ENCODE results near the gene PNCK.

The PNCK gene

GRCh38 chrX:153640736-153641575, 32.7 kb downstream of the PNCK start:
- peak in 1 of 2 experiments; percentile 13 for DNase-seq

DNA sequence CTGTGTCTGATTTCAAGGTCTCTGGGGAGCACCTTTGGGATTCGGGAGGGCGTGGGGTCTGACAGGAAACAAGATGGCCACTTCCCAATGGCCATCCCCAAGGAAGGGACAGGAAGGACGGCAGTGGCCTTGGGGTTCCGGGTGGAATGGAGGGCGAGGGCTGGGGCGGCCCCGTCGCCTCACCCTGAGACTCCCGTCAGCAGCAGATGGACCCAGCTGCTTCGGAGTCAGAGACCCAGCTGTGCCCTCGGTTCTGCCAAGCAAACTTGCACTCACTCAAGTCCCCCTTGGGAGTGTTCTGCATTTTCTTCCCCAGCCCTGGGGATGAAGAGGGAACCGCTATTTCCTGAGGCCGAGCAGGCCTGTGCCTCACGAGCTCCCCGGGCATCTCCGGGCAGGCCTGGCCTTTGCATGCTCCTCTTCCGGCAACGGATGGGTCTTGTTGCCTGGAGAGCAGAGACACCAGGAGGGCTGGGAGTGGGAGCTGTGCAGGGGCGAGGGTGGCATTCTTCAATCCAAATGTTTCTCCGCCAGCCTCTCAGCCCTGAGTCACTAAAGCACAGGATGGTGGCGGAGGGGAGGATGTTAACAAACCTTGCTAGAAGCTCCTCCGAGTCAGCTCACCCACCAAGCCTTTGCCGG, 33.4 kb downstream of the PNCK start:
- DNase-seq, result peak in 1 of 2 experiments; percentile 49

GRCh38 chrX:153639177-153640044, 34.2 kb downstream of the PNCK start:
- DNase-seq, result peak in 1 of 2 experiments; percentile 28

- DNase-seq, result peak in 1 of 2 experiments; percentile 68
Measured at GRCh38 chrX:153638436-153639176, 35.0 kb downstream of the PNCK start.

DNA sequence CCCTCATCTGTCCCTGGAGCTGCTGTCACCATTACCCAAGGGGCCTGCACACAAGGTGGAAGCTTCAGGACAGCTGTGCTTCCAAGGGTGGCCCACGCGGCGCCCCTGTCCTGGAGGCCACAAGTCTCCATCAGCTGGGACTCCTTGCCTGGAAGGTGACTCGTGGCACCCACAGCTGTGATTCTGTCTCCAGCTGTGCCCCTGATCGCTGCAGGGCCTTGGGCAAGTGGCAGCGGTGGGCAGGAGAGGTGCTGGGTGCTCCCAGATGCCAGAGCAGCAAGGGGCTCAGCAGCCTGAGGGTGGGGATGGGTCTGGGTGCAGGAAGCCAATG, 35.6 kb downstream of the PNCK start:
- DNase-seq, result no peak

DNA sequence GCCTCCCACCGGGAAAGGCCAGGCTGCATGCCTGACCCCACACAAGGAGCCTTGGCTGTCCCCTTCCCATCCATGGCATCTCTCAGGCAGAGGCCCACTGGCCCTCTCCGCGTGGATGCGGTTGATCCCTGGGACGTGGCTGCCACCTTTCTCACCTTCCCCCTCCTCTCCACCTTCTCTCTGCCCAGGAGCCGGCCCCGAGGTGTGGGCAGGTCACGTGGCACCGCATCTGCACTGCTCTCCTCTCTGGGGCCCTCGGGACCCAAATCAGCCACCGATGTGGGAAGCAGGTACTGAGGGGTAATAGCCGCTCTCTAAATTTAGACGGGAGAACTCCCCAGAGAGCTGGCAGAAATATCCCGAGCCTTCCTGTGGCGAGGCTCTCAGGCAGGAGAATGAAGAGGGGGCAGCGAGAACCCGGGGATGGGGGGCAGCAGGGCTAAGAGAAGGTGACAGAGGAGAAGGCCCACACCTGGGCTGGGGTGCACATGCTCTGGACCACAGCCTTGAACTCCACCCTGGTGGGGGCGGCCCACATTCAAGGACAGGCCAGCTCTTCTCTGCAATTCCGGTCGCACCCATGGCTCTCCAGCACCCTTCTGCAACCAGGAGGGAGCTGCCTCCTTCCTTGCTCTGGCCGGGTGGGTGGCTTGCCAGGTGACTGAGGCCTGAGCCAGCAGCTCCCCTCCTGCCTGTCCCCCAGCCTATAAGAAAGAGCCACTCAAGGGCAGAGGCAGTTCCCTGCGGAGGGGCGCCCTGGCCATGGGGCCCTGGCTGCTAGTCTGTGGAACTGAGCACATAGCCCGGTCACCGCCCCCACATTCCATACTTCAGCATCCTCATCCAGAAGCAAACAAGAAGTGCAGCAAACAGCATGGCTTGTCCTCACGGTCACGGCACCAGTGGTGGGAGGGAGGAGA, 36.2 kb downstream of the PNCK start:
- DNase-seq, result no peak

GRCh38 chrX:153636716-153637115, 36.9 kb downstream of the PNCK start:
- DNase-seq, result no peak

DNA sequence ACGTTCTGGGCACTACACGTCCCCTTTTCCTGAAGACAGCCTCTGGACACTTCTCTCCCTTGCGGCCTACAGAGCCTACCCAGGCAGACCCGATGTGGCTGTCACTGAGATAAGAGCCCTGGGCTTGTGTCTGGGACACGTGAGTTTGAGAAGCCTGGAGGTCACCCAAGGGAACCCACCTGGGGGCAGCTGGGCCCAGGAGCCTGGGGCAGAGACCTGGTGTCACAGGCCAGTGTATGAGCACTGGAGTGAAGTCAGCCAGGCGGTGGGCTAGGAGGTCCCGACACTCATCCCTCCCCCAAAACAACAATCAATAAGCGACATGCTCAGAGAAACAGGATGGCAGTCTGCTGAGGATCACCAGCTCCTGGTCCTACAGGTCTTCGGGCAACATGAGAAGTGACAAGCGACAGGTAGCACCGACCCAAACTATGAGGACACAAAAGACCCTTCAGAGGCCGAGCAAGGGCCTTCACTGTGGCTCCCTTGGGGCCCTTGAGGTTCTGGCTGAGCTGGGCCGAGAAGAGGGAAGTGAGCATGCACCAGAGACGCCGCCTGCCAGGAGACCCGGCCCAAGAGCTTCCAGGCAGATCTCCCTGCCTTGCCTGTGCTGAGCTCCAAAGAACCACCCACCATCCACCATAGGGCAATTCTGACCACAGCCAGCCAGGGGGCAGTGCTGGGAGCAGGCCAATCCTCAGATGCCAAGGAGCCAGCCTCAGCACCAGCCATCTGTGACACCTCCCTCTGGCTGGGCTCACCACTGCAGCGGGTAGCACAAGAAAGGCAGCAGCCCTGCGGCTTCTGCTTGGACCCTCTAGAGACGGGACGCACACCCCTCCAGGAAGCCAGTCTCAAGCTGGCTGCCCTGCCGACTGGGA, 37.6 kb downstream of the PNCK start:
- DNase-seq, result peak in 1 of 2 experiments; percentile 69

DNA sequence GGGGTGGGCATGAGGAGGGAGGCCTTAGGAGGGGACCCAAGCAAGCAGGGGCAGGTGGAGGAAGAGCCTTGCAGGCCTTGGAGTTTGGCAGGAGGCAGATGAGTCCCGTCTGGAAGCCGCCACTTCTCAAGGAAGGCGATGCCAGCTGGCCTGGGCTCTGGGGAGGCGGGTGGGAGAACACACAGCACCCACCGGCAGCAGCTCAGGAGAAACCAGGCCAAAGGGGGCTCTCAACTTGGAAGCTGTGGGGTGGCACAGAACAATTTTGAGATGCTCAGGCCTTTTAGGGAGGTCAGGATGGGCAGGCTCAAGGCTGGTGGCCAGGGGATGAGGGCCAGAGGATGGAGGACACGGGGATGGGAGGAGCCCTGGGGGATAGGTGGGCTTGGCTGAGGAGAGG, 38.2 kb downstream of the PNCK start:
- peak in 1 of 2 experiments; percentile 28 for DNase-seq

DNA sequence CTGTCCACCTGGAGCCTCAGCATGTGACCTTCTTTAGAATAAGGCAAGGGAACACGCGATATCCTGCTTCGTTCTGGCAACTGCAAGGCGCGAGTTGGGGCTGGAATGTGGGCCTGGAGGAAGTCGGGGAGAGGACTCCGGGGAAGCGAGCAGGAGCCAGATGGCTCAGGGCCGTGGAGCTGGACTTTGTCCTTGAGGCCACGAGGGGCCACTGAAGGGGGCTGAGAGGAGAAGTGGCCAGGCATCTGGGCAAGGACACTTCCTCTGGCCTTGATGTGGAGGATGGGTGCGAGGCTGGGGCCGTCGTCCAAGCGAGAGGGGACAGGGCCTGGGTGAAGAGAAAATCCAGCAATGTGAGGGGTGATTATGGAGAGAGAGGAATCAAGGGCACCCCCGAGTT, 38.8 kb downstream of the PNCK start:
- DNase-seq, result no peak

- DNase-seq, result no peak
Measured at GRCh38 chrX:153634236-153634635, 39.4 kb downstream of the PNCK start.

GRCh38 chrX:153633607-153634180, 39.9 kb downstream of the PNCK start:
- DNase-seq, result no peak

DNA sequence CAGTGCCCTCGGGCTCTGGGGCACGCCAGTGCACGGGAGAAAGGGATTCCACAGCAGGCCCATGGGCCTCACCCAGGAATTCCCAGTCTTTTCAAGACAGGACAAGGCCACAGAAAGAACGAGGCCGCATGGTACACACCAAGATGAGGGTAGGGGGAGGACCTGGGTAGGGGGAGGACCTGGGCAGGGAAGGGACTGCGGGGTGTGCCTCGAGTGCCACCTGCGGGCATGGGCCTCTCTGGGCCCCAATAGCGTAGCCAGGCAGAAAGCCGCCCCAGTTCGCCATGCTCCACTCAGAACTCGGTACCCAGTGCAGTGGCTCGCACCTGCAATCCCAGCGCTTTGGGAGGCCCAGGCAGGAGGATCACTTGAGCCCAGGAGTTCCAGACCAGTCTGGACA, 40.6 kb downstream of the PNCK start:
- DNase-seq, result no peak

GRCh38 chrX:153632595-153632946, 41.0 kb downstream of the PNCK start:
- no peak for DNase-seq

GRCh38 chrX:153631907-153632594, 41.6 kb downstream of the PNCK start:
- DNase-seq, result no peak

DNA sequence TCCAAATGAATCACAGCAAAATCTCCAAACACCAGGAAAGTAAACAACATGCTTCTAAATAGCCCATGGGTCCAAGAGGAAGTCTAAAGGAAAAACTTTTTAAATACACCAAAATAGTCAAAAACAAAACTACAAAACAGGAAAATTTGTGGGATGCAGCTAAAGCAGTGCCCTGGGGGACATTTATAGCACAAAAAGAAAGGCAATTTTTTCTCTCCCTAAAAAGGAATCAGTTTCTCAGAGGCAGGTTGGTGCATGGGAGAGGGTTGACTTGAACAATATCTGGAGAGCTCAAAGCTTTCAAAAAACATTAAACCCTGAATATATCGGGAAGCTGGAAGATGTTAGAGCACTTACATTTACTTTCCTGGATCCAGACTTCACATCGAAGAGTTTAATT, 42.3 kb downstream of the PNCK start:
- DNase-seq, result no peak

GRCh38 chrX:153628665-153629064, 44.9 kb downstream of the PNCK start:
- no peak for DNase-seq

DNA sequence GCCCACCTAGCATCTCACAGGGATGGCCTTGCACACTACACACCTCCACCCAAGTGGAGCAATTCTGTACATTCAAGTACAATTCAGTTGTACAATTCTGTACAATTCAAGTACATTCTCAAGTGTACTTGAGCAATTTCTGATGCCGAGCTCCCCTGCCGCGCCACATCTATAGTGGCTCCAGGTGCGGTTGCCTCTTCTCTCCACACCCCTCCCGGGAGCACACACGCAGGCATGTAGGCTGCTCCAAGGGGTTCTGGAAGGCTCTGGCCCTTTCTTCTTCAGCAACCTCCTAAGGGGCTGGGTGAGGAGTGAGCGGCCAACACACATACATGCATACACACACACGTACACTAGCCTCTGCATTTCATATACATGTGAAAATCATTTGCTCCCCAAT, 45.5 kb downstream of the PNCK start:
- peak in 1 of 2 experiments; percentile 53 for DNase-seq

- no peak for DNase-seq
Measured at GRCh38 chrX:153627675-153628111, 45.9 kb downstream of the PNCK start.
